Measurements from ENCODE around the gene RACK1.

The RACK1 gene

GRCh38 chr5:181234455-181235306 lies 9.0 kb downstream of the RACK1 start:
- H3K4me3 ChIP-seq (ENCODE audit: low read depth, low read length), result no peak overlapping the region

GRCh38 chr5:181233801-181234454 lies 9.8 kb downstream of the RACK1 start:
- H3K4me3 ChIP-seq (ENCODE audit: low read depth, low read length), result no peak overlapping the region

- no peak overlapping the region for H3K4me3 ChIP-seq (ENCODE audit: low read depth, low read length)
Measured at GRCh38 chr5:181233088-181233800, 10.5 kb downstream of the RACK1 start.

GRCh38 chr5:181232593-181232992 lies 11.1 kb downstream of the RACK1 start:
- H3K4me3 ChIP-seq (ENCODE audit: low read depth, low read length), result no peak overlapping the region

- H3K4me3 ChIP-seq (ENCODE audit: low read depth, low read length), result no peak overlapping the region
Measured at GRCh38 chr5:181231432-181231831, 12.3 kb downstream of the RACK1 start.

- H3K4me3 ChIP-seq (ENCODE audit: low read depth, low read length), result no peak overlapping the region
Measured at GRCh38 chr5:181230551-181230950, 13.2 kb downstream of the RACK1 start.

- H3K4me3 ChIP-seq (ENCODE audit: low read depth, low read length), result no peak overlapping the region
Measured at GRCh38 chr5:181229996-181230395, 13.7 kb downstream of the RACK1 start.

- peak overlapping the region; percentile 83 for H3K4me3 ChIP-seq (ENCODE audit: low read depth, low read length)
Measured at GRCh38 chr5:181224390-181225229, 19.1 kb downstream of the RACK1 start.

- H3K4me3 ChIP-seq (ENCODE audit: low read depth, low read length), result peak overlapping the region; percentile 83
Measured at GRCh38 chr5:181223729-181224389, 19.8 kb downstream of the RACK1 start.

- peak within 1 kb of the TSS; percentile 83 for H3K4me3 ChIP-seq (ENCODE audit: low read depth, low read length)
Measured at GRCh38 chr5:181223058-181223728, 20.5 kb downstream of the RACK1 start, which contains the start of gene TRIM41. TRIM41 (plus strand) TSS chr5:181223281; CDS start chr5:181224000, 719 bp downstream.

- H3K4me3 ChIP-seq (ENCODE audit: low read depth, low read length), result peak overlapping the region; percentile 83
Measured at GRCh38 chr5:181222630-181223057, 21.1 kb downstream of the RACK1 start.

- H3K4me3 ChIP-seq (ENCODE audit: low read depth, low read length), result peak overlapping the region; percentile 83
Measured at GRCh38 chr5:181221792-181222629, 21.7 kb downstream of the RACK1 start.

GRCh38 chr5:181221105-181221791 lies 22.5 kb downstream of the RACK1 start:
- peak overlapping the region; percentile 25 for H3K4me3 ChIP-seq (ENCODE audit: low read depth, low read length)

GRCh38 chr5:181220178-181220515 lies 23.6 kb downstream of the RACK1 start:
- H3K4me3 ChIP-seq (ENCODE audit: low read depth, low read length), result no peak overlapping the region

GRCh38 chr5:181219262-181220177 lies 24.2 kb downstream of the RACK1 start:
- no peak overlapping the region for H3K4me3 ChIP-seq (ENCODE audit: low read depth, low read length)

GRCh38 chr5:181218795-181219124 lies 24.9 kb downstream of the RACK1 start:
- peak overlapping the region; percentile 21 for H3K4me3 ChIP-seq (ENCODE audit: low read depth, low read length)

- H3K4me3 ChIP-seq (ENCODE audit: low read depth, low read length), result peak overlapping the region; percentile 35
Measured at GRCh38 chr5:181217803-181218062, 26.0 kb downstream of the RACK1 start.

Measured in iPS-11a (cell line).